ENCODE results near the gene PRICKLE1.

DNA sequence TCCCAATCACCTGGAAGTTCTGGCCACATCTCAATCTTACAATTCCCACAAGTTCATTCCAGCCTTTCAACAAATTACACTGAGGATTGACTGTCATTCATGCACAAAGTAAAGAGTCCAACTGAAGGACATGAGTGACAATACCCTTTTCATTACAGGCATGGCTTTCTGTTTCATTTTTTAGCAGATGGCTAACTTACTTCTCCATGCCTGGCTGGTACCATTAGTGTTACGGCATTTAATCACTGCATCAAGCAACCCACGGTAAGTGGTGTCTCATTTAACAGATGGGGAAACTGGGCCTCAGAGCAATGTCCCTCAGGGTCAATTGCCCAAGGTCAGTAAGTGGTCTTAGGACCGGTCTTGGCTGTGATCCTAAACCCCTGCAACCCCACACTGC, 114.4 kb downstream of the PRICKLE1 start:
- TF ChIP-seq, protein P1, sequence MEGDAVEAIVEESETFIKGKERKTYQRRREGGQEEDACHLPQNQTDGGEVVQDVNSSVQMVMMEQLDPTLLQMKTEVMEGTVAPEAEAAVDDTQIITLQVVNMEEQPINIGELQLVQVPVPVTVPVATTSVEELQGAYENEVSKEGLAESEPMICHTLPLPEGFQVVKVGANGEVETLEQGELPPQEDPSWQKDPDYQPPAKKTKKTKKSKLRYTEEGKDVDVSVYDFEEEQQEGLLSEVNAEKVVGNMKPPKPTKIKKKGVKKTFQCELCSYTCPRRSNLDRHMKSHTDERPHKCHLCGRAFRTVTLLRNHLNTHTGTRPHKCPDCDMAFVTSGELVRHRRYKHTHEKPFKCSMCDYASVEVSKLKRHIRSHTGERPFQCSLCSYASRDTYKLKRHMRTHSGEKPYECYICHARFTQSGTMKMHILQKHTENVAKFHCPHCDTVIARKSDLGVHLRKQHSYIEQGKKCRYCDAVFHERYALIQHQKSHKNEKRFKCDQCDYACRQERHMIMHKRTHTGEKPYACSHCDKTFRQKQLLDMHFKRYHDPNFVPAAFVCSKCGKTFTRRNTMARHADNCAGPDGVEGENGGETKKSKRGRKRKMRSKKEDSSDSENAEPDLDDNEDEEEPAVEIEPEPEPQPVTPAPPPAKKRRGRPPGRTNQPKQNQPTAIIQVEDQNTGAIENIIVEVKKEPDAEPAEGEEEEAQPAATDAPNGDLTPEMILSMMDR (IDR thresholded peaks at IDR 0.05), result no peak
- no peak for TF ChIP-seq POLR2AphosphoS5 (IDR thresholded peaks at IDR 0.05)

All from breast epithelium (tissue), 3 donors.